SK-N-SH treated with all-trans-retinoic acid at 6 μM for 48 hours (cell line): ENCODE results near the gene CCM2L.

Source experiments
- ATAC-seq: fragments of 200-7000 bp; cut with Tn5 transposase; 3 replicates; pipeline ENCODE4 v1.9.1; 2020; ENCODE audit warnings: mild to moderate bottlenecking, moderate library complexity
- ARNTL ChIP-seq: fragments of 450-650 bp; formaldehyde crosslinking; IDR thresholded peaks from 2 replicates; pipeline ENCODE4 v1.5.0; 2020; ENCODE audit warnings: low read depth, mild to moderate bottlenecking, moderate library complexity, borderline replicate concordance
- BACH2 ChIP-seq: fragments of 250-450 bp; sonication (Bioruptor Pico); IDR thresholded peaks from 2 replicates; pipeline ENCODE4 v1.9.0; 2021; ENCODE audit warnings: mild to moderate bottlenecking, borderline replicate concordance
- CREB5 ChIP-seq: fragments of 250-450 bp; sonication (Bioruptor Pico); IDR thresholded peaks from 2 replicates; pipeline ENCODE4 v1.5.1; 2020; ENCODE audit warnings: low read depth, mild to moderate bottlenecking, moderate library complexity
- CSDC2 ChIP-seq: fragments of 250-450 bp; sonication (Bioruptor Pico); IDR thresholded peaks from 2 replicates; pipeline ENCODE4 v1.5.0; 2020; ENCODE audit warnings: mild to moderate bottlenecking, moderate library complexity
- CSRNP3 ChIP-seq: fragments of 250-450 bp; sonication (Bioruptor Pico); IDR thresholded peaks from 2 replicates; pipeline ENCODE4 v1.5.1; 2021; ENCODE audit warnings: mild to moderate bottlenecking, moderate library complexity
- ESRRG ChIP-seq: fragments of 250-450 bp; sonication (Bioruptor Pico); IDR thresholded peaks from 2 replicates; pipeline ENCODE4 v1.6.1; 2021; ENCODE audit warnings: mild to moderate bottlenecking
- GLIS3 ChIP-seq: fragments of 250-450 bp; sonication (Bioruptor Pico); IDR thresholded peaks from 2 replicates; pipeline ENCODE4 v1.5.0; 2020; ENCODE audit warnings: mild to moderate bottlenecking, moderate library complexity
- ISL1 ChIP-seq: fragments of 250-450 bp; sonication (Bioruptor Pico); IDR thresholded peaks from 2 replicates; pipeline ENCODE4 v2.1.2; 2022; ENCODE audit warnings: mild to moderate bottlenecking, moderate library complexity
- OSR1 ChIP-seq: fragments of 250-450 bp; sonication (Bioruptor Pico); IDR thresholded peaks from 2 replicates; pipeline ENCODE4 v1.8.0; 2022; ENCODE audit warnings: moderate library complexity, mild to moderate bottlenecking, inconsistent platforms
- POU6F1 ChIP-seq: fragments of 250-450 bp; sonication (Bioruptor Pico); IDR thresholded peaks from 2 replicates; pipeline ENCODE4 v1.8.0; 2021; ENCODE audit warnings: low read depth, mild to moderate bottlenecking, moderate library complexity, borderline replicate concordance
- PPARA ChIP-seq: fragments of 250-450 bp; sonication (Bioruptor Pico); IDR thresholded peaks from 2 replicates; pipeline ENCODE4 v1.5.0; 2020; ENCODE audit warnings: mild to moderate bottlenecking, borderline replicate concordance
- RARB ChIP-seq: fragments of 250-450 bp; sonication (Bioruptor Pico); IDR thresholded peaks from 2 replicates; pipeline ENCODE4 v1.8.0; 2021; ENCODE audit warnings: mild to moderate bottlenecking, moderate library complexity
- SNAI2 ChIP-seq: fragments of 250-450 bp; sonication (Bioruptor Pico); IDR thresholded peaks from 2 replicates; pipeline ENCODE4 v1.5.0; 2020; ENCODE audit warnings: mild to moderate bottlenecking, moderate library complexity
- TCF4 ChIP-seq: fragments of 250-450 bp; sonication (Bioruptor Pico); IDR thresholded peaks from 2 replicates; pipeline ENCODE4 v1.8.0; 2021; ENCODE audit warnings: mild to moderate bottlenecking, moderate library complexity, borderline replicate concordance
- TOX ChIP-seq: fragments of 250-450 bp; sonication (Bioruptor Pico); IDR thresholded peaks from 2 replicates; pipeline ENCODE4 v1.8.0; 2021; ENCODE audit warnings: mild to moderate bottlenecking, moderate library complexity, borderline replicate concordance
- ZC3H10 ChIP-seq: fragments of 250-450 bp; sonication (Bioruptor Pico); IDR thresholded peaks from 2 replicates; pipeline ENCODE4 v1.5.1; 2021; ENCODE audit warnings: mild to moderate bottlenecking, moderate library complexity
- ZFP3 ChIP-seq: fragments of 250-450 bp; sonication (Bioruptor Pico); IDR thresholded peaks from 2 replicates; pipeline ENCODE4 v1.5.0; 2020; ENCODE audit warnings: mild to moderate bottlenecking, moderate library complexity
- ZFP30 ChIP-seq: fragments of 450-650 bp; formaldehyde crosslinking; IDR thresholded peaks from 2 replicates; pipeline ENCODE4 v1.5.0; 2022; ENCODE audit warnings: mild to moderate bottlenecking, moderate library complexity
- ZNF565 ChIP-seq: fragments of 450-650 bp; formaldehyde crosslinking; conservative IDR thresholded peaks from 2 replicates; pipeline ENCODE4 v1.5.0; 2020; ENCODE audit warnings: low read depth, mild to moderate bottlenecking, moderate library complexity
- ZNF70 ChIP-seq: fragments of 450-650 bp; formaldehyde crosslinking; IDR thresholded peaks from 2 replicates; pipeline ENCODE4 v1.5.0; 2020; ENCODE audit warnings: mild to moderate bottlenecking, moderate library complexity
- ZNF8 ChIP-seq: fragments of 450-650 bp; formaldehyde crosslinking; IDR thresholded peaks from 2 replicates; pipeline ENCODE4 v1.5.0; 2020; ENCODE audit warnings: mild to moderate bottlenecking, moderate library complexity

The CCM2L gene

GRCh38 chr20:31989030-31989645 lies 21.1 kb upstream of the CCM2L start:
- ATAC-seq = no peak
- TF ChIP-seq POU6F1 (CRISPR knock-in tag) (no peak), BACH2 (CRISPR knock-in tag) (no peak), CSDC2 (CRISPR knock-in tag) (no peak), ZNF70 (CRISPR knock-in tag) (no peak), ISL1 (CRISPR knock-in tag) (no peak), TOX (CRISPR knock-in tag) (no peak), PPARA (no peak), CREB5 (CRISPR knock-in tag) (no peak), GLIS3 (CRISPR knock-in tag) (no peak), RARB (CRISPR knock-in tag) (no peak), ARNTL (CRISPR knock-in tag) (no peak), OSR1 (CRISPR knock-in tag) (no peak), ESRRG (CRISPR knock-in tag) (no peak), CSRNP3 (CRISPR knock-in tag) (no peak), ZFP3 (CRISPR knock-in tag) (no peak), TCF4 (CRISPR knock-in tag) (no peak), ZFP30 (no peak), SNAI2 (CRISPR knock-in tag) (no peak)

GRCh38 chr20:31990641-31991338 lies 19.4 kb upstream of the CCM2L start:
- no peak for TF ChIP-seq SNAI2 (CRISPR knock-in tag)
- no peak for TF ChIP-seq ZFP30
- TF ChIP-seq PPARA = no peak
- no peak for TF ChIP-seq OSR1 (CRISPR knock-in tag)
- no peak for TF ChIP-seq ZNF8 (CRISPR knock-in tag)
- no peak for TF ChIP-seq ISL1 (CRISPR knock-in tag)
- no peak for TF ChIP-seq CSRNP3 (CRISPR knock-in tag)
- TF ChIP-seq, all 23 proteins: peak for 0
- ATAC-seq = no peak

GRCh38 chr20:31991339-31991705 lies 18.9 kb upstream of the CCM2L start:
- TF ChIP-seq ZC3H10 (CRISPR knock-in tag) (no peak), ZNF565 (CRISPR knock-in tag) (no peak), SNAI2 (CRISPR knock-in tag) (no peak), CREB5 (CRISPR knock-in tag) (no peak), ARNTL (CRISPR knock-in tag) (no peak), TCF4 (CRISPR knock-in tag) (no peak), ZFP3 (CRISPR knock-in tag) (no peak), PPARA (no peak), BACH2 (CRISPR knock-in tag) (no peak)

More at GRCh38 chr20:31991339-31991705, 18.9 kb upstream of the CCM2L start:
- no peak for ATAC-seq
